ENCODE results near the gene VASN.

Gene VASN

GRCh38 chr16:4354512-4355409 is 16.9 kb upstream of the VASN start:
- DNase-seq = no peak

GRCh38 chr16:4356820-4357219 is 14.8 kb upstream of the VASN start:
- DNase-seq = no peak

- DNase-seq = no peak
These were observed 13.4 kb upstream of the VASN start for GRCh38 chr16:4358236-4358635.

DNA sequence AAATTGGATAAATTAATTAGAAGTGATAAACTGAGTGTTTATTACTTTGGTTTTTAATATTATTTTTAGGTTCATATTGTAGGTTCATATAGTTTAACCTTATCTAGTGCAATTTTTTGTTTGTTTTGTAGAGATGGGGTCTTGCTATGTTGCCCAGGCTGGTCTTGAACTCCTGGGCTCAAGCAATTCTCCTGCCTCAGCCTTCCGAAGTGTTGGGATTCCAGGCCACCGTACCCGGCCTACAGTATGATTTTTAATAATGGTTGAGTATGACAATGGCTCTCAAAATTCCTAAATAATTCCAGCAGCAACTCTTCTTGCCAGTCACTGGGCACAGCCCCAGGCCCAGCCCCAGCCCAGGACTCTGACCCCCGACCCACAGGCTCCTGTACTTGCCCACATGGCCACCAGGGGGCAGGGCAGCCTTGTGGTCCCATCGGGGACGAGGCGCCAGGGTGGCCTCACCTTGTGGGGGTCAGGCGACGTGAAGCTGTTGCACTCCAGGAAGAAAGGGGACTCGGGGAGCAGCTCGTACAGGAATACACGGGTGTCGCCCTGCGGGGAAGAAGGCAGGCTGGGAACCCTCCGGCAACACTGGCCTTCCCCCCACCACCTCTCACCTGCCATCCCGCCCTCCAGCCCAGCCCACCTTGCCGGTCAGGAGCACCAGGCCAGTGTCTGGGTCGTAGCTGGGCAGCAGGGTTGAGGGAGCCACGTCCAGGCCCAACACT is 12.7 kb upstream of the VASN start:
- DNase-seq = no peak

GRCh38 chr16:4359914-4360313 is 11.7 kb upstream of the VASN start:
- DNase-seq = no peak

DNA sequence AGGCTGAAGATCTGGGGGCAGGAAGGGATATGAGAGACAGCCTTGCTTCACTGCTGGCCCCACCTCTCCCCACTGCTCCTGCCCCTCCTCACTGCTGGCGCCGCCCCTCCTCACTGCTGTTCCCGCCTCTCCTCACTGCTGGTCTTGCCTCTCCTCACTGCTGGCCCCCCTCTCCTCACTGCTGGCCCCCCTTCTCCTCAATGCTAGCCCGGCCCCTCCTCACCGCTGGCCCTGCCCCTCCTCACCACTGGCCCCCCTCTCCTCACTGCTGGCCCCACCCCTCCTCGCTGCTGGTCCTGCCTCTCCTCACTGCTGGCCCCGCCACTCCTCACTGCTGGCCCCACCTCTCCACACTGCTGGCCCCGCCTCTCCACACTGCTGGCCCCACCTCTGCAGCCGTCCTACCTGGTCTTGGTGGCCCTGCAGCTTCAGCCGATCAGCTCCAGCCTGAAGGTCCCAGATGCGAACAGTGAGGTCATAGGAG is 11.1 kb upstream of the VASN start:
- no peak for DNase-seq

DNA sequence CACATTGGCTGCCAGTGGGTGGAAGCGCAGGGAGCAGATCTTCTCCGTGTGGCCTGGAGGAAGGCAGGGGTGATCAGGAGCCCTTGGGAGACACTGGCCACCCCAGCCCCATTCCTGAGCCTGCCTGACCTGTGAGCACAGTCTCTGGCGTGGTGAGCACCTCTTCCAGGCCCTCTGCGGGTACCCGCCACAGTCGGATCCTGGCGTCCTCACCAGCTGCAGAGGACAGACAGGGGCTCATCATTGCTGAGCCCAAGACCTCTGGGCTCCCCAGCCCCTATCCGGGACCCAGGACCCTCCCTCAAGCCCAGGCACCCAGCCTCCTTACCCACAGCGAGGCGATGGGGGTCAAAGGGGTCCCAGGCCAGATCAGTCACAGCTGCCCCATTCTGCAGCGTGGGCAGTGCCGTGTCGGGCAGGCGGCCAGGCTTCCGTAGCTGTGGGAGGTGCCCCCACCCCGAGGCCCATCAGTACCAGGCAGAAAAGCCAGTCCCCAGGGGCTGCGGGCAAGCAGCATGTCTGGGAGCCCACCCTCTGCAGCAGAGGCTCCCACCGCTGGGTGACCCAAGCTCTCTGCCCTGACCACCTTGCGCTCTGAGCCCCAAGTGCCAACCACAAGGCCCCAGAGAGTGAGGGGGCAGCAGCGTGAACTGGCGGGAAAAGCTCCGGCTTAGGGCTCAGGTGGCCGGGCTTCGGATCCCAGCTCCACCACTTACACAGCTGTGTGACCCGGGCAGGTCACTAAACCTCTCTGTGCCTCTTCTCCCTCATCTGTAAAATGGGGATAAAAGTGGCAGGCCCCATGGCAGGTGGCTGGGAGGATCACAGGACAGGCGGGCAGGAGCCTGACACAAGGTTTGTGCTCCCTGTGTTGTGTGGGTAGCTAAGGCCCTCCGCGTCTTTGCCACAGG is 10.4 kb upstream of the VASN start:
- DNase-seq = no peak

DNA sequence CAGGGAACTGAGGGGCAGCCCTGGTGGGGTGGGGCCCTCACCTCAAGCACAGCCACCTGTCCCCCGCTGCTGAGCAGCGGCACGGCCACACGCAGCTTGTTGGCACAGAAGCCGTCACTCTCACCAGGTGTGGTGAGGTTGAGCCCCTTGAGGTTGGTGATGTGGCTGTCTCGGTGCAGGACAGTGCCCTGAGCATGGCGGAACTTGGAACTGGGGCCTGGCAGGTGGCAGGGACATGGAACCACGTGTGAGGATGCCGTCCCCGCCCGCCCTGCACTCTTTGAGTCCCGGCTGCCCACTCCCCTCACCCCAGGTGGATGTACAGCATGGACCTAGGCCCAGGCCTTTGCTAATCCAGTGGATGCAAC is 9.7 kb upstream of the VASN start:
- DNase-seq = no peak

DNA sequence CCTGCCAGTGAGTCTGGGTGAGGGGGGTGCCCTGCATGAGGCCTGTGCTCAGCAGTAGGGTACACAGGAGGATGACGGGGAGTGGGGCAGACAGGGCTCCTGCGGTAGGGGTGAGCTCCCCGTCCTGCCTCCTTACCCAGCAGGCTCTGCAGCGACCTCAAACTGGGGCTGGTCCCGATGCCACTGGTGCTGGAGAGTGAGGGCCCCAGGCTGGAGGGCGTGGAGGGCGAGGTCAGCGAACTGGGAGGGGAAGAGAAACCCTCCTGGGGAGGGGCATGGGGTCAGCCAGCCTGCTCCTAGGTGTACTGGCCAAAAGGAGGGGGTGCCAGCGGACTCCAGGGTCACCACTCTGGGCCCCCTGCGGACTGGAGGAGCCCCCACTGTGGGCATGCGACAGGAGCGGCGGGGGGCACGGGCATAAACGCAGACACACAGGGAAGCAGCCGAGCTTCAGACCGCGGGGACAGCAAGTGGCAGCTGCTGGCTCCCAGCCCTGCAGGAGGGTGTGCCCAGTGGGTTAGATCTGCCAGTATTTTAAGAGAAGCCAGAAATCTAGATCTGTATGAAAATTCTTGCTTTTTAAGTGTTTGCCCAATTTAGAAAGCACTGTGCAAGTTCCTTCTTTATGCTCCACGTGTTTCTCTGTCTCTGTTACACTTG is 9.0 kb upstream of the VASN start:
- no peak for DNase-seq

GRCh38 chr16:4364196-4365013 is 7.2 kb upstream of the VASN start:
- DNase-seq = no peak

DNA sequence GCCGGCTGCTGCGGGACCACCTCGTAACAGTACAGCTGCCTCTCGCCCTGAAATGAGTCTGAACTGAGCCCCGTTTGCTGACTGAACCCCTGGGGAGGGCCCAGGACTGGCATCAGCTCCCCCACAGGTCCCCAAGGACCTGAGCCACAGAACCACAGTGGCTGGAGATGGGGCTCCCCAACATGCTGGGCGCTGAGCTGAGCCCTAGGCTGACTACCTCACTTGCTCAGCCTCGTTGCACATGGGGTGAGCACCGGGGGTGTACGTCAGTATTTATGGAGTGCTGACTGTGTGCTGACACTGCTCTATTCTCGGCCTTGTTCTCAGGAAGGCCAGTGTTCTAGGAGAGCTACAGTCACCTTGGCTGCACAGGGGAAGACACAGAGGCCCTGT is 6.6 kb upstream of the VASN start:
- no peak for DNase-seq

DNA sequence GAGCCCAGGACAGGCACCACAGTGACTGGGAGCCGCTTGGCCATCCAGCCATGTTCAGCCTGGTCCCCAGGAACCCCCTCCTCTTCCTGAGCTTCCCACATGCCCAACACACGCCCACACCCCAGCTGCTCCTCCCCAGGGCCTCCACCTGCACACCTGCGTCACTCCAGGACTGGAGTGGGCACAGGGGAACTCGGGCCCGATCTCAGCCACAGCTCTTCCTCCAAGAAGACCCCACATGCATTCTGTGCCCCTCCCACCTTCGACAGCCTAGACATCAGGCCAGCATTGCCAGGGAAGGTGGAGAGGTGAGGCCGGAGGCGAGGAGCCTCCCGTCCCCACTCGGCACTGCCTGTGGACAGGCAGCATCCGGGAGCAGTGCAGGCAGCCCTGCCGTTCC is 6.0 kb upstream of the VASN start:
- no peak for DNase-seq

- no peak for DNase-seq
These were observed 5.6 kb upstream of the VASN start for GRCh38 chr16:4366016-4366415.

DNA sequence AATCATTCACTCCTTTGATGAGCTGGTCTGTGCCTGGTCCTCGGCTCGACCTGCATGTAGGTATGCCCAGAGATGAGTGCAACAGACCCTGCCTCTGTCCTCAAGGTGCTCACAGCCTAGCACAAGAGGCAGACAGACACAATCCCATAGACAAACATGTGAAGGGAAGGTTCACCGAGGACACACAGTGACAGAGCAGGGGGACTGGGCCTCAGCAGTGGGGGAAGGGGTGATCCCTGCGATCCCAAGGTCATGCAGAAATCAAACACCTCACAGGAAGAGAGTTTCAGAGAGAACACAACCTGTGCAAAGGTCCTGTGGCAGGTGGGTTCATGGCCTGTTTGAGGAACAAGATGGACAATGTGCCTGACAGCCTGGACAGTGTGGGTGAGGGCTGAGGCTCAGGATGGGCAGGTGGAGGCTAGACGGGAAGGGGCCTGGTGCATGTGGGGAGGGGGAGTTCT is 4.2 kb upstream of the VASN start:
- DNase-seq = no peak

- no peak for DNase-seq
These were observed 2.5 kb upstream of the VASN start for GRCh38 chr16:4369007-4369733.

DNA sequence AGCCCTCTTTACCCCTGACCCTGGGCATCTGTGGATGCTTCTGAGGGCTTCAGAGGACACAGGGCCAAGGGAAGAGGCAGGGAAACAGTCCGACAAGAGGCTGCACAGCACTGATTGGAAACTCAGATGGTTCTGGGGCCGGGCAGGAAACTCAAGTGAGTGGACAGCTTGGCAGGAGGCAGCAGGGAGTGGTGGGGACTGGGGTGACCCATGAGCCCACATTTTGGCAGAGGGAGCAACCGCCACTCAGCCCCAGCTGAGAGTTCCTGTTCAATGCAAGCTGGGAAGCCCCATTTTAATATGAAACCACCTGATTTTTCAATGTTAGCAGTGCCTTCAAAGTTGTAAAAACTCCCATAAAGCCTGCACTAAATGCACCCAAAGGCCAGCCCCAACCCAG is 1.5 kb upstream of the VASN start:
- no peak for DNase-seq

GRCh38 chr16:4370570-4371356 is 885 bp upstream of the VASN start:
- no peak for DNase-seq

GRCh38 chr16:4372001-4372577 is 441 bp downstream of the VASN start:
- no peak for DNase-seq

- peak; percentile 47 to 75 for DNase-seq
These were observed 1.1 kb downstream of the VASN start for GRCh38 chr16:4372578-4373355.

Measured in NCI-H2081 (cell line).